Stimulated activated CD8-positive, alpha-beta memory T cell treated with anti-CD3 and anti-CD28 coated beads, Interleukin-4, amount 100 ng/mL, for 48 hours (primary cell): ENCODE results near the gene PEG3.

ENCODE experiments used
- DNase-seq: peaks from one replicate; pipeline ENCODE4 v3.0.0-alpha.2; 2020

Gene PEG3

DNA sequence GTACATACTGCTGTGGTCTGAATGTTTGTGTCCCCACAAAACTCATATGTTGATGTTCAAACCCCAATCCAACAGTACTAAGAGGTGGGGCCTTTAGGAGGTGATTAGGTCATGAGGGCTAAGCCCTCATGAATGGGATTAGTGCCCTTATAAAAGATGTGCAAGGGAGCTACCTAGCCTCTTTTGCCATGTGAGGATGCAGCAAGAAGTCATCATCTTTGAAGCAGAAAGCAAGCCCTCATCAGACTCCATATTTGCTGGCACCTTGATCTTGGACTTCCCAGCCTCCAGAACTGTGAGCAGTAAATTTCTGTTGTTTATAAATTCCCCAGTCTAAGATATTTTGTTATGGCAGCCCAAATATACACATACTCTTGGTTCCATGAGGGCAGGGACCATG, 33.9 kb downstream of the PEG3 start:
- DNase-seq = no peak
